ENCODE data around the gene PRKAG1.

The PRKAG1 gene

GRCh38 chr12:48982397-48983080, 36.0 kb downstream of the PRKAG1 start:
- DNase-seq (ENCODE audit: low read depth in 3 of 3): no peak

DNA sequence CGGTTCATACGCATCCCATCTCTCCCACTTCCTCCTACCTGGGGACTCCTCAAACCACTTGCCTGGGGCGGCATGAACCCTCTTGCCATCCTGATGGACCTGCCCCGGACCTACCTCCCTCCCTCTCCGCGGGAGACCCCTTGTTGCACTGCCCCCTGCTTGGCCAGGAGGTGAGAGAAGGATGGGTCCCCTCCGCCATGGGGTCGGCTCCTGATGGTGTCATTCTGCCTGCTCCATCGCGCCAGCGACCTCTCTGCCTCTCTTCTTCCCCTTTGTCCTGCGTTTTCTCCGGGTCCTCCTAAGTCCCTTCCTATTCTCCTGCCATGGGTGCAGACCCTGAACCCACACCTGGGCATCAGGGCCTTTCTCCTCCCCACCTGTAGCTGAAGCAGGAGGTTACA, 36.8 kb downstream of the PRKAG1 start:
- no peak for DNase-seq (ENCODE audit: low read depth in 3 of 3)

DNA sequence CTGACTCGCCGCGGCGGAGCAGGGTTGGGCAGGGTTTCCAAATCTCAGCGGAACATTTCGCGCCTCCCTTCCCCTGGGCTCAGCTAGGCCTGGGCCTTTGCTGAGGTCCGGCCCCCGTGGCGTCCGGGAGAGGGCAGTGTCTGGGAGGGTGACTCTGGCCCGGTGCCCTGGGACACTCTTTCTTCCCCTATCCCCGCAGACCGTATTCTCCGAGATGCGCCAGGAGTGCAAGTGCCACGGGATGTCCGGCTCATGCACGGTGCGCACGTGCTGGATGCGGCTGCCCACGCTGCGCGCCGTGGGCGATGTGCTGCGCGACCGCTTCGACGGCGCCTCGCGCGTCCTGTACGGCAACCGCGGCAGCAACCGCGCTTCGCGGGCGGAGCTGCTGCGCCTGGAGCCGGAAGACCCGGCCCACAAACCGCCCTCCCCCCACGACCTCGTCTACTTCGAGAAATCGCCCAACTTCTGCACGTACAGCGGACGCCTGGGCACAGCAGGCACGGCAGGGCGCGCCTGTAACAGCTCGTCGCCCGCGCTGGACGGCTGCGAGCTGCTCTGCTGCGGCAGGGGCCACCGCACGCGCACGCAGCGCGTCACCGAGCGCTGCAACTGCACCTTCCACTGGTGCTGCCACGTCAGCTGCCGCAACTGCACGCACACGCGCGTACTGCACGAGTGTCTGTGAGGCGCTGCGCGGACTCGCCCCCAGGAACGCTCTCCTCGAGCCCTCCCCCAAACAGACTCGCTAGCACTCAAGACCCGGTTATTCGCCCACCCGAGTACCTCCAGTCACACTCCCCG, 37.4 kb downstream of the PRKAG1 start:
- DNase-seq (ENCODE audit: low read depth in 3 of 3): no peak

DNA sequence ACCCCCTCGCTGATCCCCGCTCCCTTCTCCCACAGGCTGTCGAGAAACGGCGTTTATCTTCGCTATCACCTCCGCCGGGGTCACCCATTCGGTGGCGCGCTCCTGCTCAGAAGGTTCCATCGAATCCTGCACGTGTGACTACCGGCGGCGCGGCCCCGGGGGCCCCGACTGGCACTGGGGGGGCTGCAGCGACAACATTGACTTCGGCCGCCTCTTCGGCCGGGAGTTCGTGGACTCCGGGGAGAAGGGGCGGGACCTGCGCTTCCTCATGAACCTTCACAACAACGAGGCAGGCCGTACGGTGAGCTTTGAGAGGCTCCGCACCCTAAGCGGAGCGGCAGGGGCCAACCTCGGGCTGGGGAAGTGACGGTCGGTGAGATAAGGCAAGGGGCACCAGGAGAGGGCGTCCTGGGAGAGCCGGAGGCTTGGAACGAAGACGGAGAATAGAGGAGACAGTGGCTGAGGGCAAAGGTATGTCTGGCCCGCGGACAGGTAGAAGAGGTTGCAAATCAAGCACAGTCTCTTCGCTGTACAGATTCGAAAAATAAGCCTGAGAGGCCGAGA, 38.1 kb downstream of the PRKAG1 start:
- DNase-seq (ENCODE audit: low read depth in 3 of 3): no peak

GRCh38 chr12:48979602-48980388, 38.8 kb downstream of the PRKAG1 start:
- DNase-seq (ENCODE audit: low read depth in 3 of 3): no peak

GRCh38 chr12:48978741-48979601, 39.6 kb downstream of the PRKAG1 start:
- no peak for DNase-seq (ENCODE audit: low read depth in 3 of 3)

DNA sequence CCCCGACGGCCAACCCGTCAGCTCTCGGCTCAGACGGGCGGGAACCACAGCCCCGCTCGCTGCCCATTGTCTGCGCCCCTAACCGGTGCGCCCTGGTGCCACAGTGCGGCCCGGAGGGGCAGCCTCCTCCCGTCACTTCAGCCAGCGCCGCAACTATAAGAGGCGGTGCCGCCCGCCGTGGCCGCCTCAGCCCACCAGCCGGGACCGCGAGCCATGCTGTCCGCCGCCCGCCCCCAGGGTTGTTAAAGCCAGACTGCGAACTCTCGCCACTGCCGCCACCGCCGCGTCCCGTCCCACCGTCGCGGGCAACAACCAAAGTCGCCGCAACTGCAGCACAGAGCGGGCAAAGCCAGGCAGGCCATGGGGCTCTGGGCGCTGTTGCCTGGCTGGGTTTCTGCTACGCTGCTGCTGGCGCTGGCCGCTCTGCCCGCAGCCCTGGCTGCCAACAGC, 40.3 kb downstream of the PRKAG1 start, which contains the start of gene WNT1:
Gene WNT1, plus strand, starts transcription at position 32 of the 450 bp plus-strand sequence. Its CDS starts 329 bp downstream, at position 361.
- no peak for DNase-seq (ENCODE audit: low read depth in 3 of 3)

GRCh38 chr12:48977290-48978281, 41.0 kb downstream of the PRKAG1 start:
- DNase-seq (ENCODE audit: low read depth in 3 of 3): peak; percentile 63 to 77 (median 71)

DNA sequence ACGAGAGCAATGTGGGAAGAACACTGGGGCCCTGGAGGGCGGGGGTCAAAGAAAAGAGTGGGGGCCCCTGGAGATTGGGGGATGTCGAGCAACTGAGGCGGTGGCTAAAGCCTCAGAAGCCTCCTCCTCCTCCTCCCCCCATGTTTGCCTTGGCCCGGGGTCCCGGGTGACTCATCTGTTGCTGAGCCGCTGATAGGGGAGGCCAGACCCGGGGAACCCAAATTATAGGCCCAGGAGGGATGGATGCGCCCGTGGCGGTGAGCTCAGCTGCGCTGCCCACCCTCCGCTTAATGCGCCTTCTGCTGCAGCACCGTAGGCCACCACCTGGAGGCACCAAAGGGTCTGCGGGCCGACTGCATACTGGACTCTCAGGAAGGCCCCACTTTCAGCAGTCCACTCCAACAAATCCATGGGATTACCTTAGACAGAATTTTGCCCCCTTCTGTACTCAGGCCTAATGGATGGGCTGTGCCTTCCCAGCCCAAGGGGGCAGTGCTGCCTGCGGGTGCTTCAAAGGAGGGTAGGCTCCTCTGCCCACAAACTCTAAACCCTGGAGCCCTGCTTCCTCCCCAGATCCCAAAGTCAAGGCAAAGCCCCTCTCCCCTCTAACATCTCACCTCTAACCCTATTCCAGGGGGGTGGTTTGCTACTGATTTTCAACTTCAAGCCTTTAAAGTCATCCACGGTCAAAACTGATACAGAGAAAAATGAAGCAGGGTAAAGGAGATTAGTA, 44.5 kb downstream of the PRKAG1 start:
- DNase-seq (ENCODE audit: low read depth in 3 of 3): no peak

- no peak for DNase-seq (ENCODE audit: low read depth in 3 of 3)
These were observed 45.0 kb downstream of the PRKAG1 start for GRCh38 chr12:48973531-48973930.

DNA sequence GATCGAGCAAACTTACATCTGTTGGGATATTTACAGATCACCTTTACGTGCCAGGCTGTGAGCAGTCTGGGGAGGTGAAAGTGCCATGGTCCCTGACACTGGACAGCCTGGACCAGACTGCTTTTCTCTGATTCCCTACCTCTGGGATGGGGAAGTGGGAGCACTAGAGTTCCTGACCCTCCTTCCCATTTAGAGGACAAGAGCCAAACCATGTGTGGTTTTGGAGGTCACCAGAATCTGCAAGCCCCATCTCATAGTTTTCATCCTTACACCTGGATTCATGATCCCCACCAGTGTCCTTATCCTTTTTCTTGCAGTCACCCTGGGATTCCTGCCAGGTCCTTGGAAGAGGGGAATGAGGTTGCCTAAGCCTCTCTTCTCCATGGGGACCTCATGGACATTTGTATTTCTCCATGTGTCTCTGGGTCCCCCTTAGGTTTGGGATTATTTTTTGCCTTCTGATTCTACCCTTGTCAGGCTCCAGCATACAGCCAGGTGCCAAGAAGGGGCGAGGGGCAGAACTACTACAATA, 45.6 kb downstream of the PRKAG1 start:
- no peak for DNase-seq (ENCODE audit: low read depth in 3 of 3)

GRCh38 chr12:48972213-48972951, 46.2 kb downstream of the PRKAG1 start:
- no peak for DNase-seq (ENCODE audit: low read depth in 3 of 3)

GRCh38 chr12:48970702-48971334, 47.8 kb downstream of the PRKAG1 start:
- no peak for DNase-seq (ENCODE audit: low read depth in 3 of 3)

DNA sequence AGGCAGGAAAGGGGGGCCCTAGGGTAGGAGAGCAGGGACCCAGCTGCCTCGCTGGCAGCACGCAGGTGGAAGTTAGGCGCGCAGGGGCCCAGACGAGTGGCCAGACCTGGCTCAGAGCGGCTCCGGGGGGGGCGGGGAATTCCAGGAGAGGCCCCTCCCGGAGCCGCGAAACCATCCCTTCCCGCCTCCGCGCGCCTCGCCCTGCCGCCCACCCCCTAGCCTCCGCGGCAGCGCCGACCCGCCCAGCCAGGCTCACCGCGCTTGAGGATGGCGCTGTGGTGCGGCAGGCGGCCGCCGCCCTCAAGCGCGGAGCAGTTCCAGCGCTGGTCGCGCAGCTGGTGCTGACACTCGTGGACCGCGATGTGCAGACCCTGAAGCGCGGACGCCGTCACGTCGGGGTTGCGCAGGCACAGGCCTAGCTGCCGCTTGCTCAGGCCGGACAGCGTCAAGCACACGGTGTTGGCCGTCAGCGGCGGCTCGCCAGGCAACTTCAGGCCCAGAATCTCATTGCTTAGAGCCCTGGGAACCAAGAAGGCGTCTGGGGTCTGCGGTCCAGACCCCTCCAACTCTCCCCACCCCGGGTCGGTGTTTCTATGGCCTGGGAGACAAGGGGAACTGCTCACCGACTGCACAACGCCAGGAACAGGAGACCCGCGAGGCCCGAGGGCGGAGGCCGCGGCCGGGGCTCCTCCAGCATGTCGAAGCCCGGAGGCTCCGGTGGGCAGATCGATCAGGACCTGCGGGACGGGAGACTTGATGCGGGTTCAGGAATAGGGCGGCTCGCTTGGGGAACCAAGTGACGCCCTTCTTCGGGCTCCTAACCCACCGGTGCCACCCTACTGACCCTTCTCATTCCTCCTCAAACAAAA, 48.5 kb downstream of the PRKAG1 start:
- DNase-seq (ENCODE audit: low read depth in 3 of 3): peak; percentile 39 to 47 (median 43)

- no peak for DNase-seq (ENCODE audit: low read depth in 3 of 3)
These were observed 49.3 kb downstream of the PRKAG1 start for GRCh38 chr12:48969160-48969771.

DNA sequence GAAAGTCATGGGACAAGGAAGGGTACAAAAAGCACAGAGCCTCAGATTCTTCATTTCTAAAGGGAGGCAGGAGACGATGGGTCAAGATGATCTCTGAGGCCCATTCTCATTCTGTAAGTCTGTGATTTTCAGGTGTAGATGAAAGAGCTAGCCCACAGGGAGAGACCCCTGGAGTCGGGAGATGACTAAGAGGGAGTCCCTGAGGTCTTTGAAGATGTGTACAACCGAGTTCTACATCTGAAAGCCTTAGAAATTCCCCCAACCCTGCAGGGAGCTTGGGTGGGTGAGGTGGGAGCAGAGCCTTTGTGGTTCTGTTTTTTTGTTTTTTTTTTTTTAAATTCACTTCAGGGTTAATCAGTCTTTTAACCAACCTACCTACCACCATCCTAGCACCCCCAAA, 50.1 kb downstream of the PRKAG1 start:
- DNase-seq (ENCODE audit: low read depth in 3 of 3): no peak
